ENCODE results near the gene ERGIC3.

- TF ChIP-seq CTCF (IDR thresholded peaks at IDR 0.05) (no peak), EZH2 (IDR thresholded peaks at IDR 0.05; ENCODE audit: borderline replicate concordance, insufficient read depth, low read depth, low read length, poor library complexity, severe bottlenecking) (no peak)
These were observed at the start of gene ERGIC3 for GRCh38 chr20:35541783-35542662.
